Body of pancreas (tissue), 4 donors: ENCODE measurements around the gene SARS1. TPM values are rescaled to one million over a fixed set of nuclear protein-coding genes. Genes with fewer than 3 reads are reported as not detected.

ENCODE experiments used
- ATAC-seq: fragments of 150-250 bp; one replicate; pipeline ENCODE4 v1.9.1; 2016
- DNase-seq, 4 donors: peaks; one replicate each; pipeline ENCODE4 v3.0.0-alpha.2; 2019
- H3K27ac ChIP-seq, 4 donors: fragments of 200-600 bp; sonication (generic); 1 replicate in 3 of 4; 2 replicates in 1 of 4; pipeline versions ENCODE4 v1.5.1 to v1.6.1; 2016 to 2019; ENCODE audit warnings: mild to moderate bottlenecking in 1 of 4, mixed read lengths in 1 of 4, moderate library complexity in 1 of 4
- H3K27me3 ChIP-seq, 2 donors: fragments of 200-600 bp; sonication (generic); one replicate each; pipeline ENCODE4 v1.6.0; 2016; ENCODE audit warnings: mild to moderate bottlenecking in 1 of 2
- H3K36me3 ChIP-seq, 2 donors: fragments of 200-600 bp; sonication (generic); replicated peaks in 1 of 2; 2 replicates each; pipeline ENCODE4 v1.5.1; 2016; ENCODE audit warnings: low read depth in 2 of 2; ENCODE audit not compliant: insufficient read depth in 1 of 2
- H3K4me1 ChIP-seq: fragments of 200-600 bp; sonication (generic); one replicate; pipeline ENCODE4 v1.6.0; 2016
- H3K4me3 ChIP-seq, 2 donors: fragments of 200-600 bp; sonication (generic); 1 replicate in 1 of 2; 2 replicates in 1 of 2; pipeline ENCODE4 v1.5.1; 2016 to 2019
- H3K9me3 ChIP-seq, 3 donors: fragments of 200-600 bp; sonication (generic); 1 replicate in 2 of 3; 2 replicates in 1 of 3; pipeline ENCODE4 v1.5.1; 2016
- CTCF ChIP-seq, 7 experiments: fragments of 450-650 bp in 4 of 7; fragments of 200-600 bp in 3 of 7; sonication (generic) in 3 of 7; IDR thresholded peaks; one replicate each; pipeline ENCODE4 v1.5.1; 2016 to 2019; ENCODE audit warnings: antibody characterized with exemption in 7 of 7
- POLR2A ChIP-seq, 3 donors: fragments of 450-650 bp; IDR thresholded peaks; one replicate each; pipeline ENCODE4 v1.6.1; 2016; ENCODE audit warnings: antibody characterized with exemption in 3 of 3, mild to moderate bottlenecking in 2 of 3
- WGBS, 2 donors: methylation state at CpG; one replicate each; pipeline ENCODE4 v1.1.5; 2017; 5-methylcytosine and 5-hydroxymethylcytosine counted together
- intact Hi-C: fragments of 100-400 bp; cut with DNase I; formaldehyde crosslinking; loops from one replicate; pipeline ENCODE4 v1.15.1; 2023
- total RNA-seq, 2 donors: library from RNA; depleted of rRNA; stranded (reverse); fragments of >200 nt; gene quantifications; one replicate each; pipeline ENCODE4 v1.1.0, GENCODE V29; 2016

The SARS1 gene
- total RNA-seq, 2 donors from 2014 or later, result 65.3 to 123 TPM

GRCh38 chr1:109192433-109192832 lies 21.3 kb upstream of the SARS1 start:
- H3K27ac ChIP-seq, result no peak overlapping the region
- no peaks in the 10 kb centered on the region for H3K36me3 ChIP-seq
- no peak for TF ChIP-seq CTCF (IDR thresholded peaks at IDR 0.05)
- no peak for TF ChIP-seq POLR2A (IDR thresholded peaks at IDR 0.05)
- H3K4me1 ChIP-seq, result peaks cover 25% of the 10 kb centered on the region
- ATAC-seq (no peak), DNase-seq (no peak)
- intact Hi-C loops, result loop anchor here (10.0 kb wide), 1 partner anchor 88 kb away; no protein-coding TSS in a partner anchor
- H3K27me3 ChIP-seq, result no peaks in the 10 kb centered on the region
- no peaks in the 10 kb centered on the region for H3K9me3 ChIP-seq
- H3K4me3 ChIP-seq, result no peak overlapping the region
- WGBS, 2 donors, result 43 to 44% methylated on average over 4 of the region's 4 CpGs

GRCh38 chr1:109193653-109194590 lies 19.8 kb upstream of the SARS1 start:
- no peaks in the 10 kb centered on the region for H3K36me3 ChIP-seq
- H3K4me3 ChIP-seq, result no peak overlapping the region
- H3K4me1 ChIP-seq, result peaks cover 25% of the 10 kb centered on the region
- no peak for TF ChIP-seq POLR2A (IDR thresholded peaks at IDR 0.05)
- TF ChIP-seq CTCF (IDR thresholded peaks at IDR 0.05), result peak; percentile 47 to 82 (median 75)
- no peak overlapping the region for H3K27ac ChIP-seq
- no peaks in the 10 kb centered on the region for H3K27me3 ChIP-seq
- 38 to 40% methylated on average over 14 of the region's 14 CpGs for WGBS, 2 donors
- DNase-seq (peak; percentile 41 to 65 (median 53)), ATAC-seq (peak; percentile 65)
- intact Hi-C loops, result loop anchor here (10.0 kb wide), 1 partner anchor 89 kb away; no protein-coding TSS in a partner anchor
- no peaks in the 10 kb centered on the region for H3K9me3 ChIP-seq

- TF ChIP-seq POLR2A (IDR thresholded peaks at IDR 0.05) (no peak), CTCF (IDR thresholded peaks at IDR 0.05) (no peak)
- Histone ChIP-seq H3K27ac (peak overlapping the region in 3 of 4 donors; percentile 10 to 66 (median 64)), H3K9me3 (no peaks in the 10 kb centered on the region), H3K36me3 (peaks cover 0 to 1% of the 10 kb centered on the region in 2 donors), H3K4me1 (peaks cover 12% of the 10 kb centered on the region), H3K27me3 (no peaks in the 10 kb centered on the region), H3K4me3 (no peak overlapping the region)
- DNase-seq, result peak in 3 of 4 donors; percentile 28 to 69 (median 37)
- ATAC-seq, result peak; percentile 71
- intact Hi-C loops, result loop anchor here (10.0 kb wide), 1 partner anchor 93 kb away; no protein-coding TSS in a partner anchor
- 52 to 53% methylated on average over 10 of the region's 10 CpGs for WGBS, 2 donors
Measured at GRCh38 chr1:109197158-109198042, 16.3 kb upstream of the SARS1 start.

GRCh38 chr1:109198043-109198695 lies 15.5 kb upstream of the SARS1 start:
- no peaks in the 10 kb centered on the region for H3K9me3 ChIP-seq
- TF ChIP-seq POLR2A (IDR thresholded peaks at IDR 0.05), result no peak
- no peak for TF ChIP-seq CTCF (IDR thresholded peaks at IDR 0.05)
- no peak overlapping the region for H3K4me3 ChIP-seq
- no peaks in the 10 kb centered on the region for H3K27me3 ChIP-seq
- peaks cover 0 to 1% of the 10 kb centered on the region in 2 donors for H3K36me3 ChIP-seq
- H3K27ac ChIP-seq, result peak overlapping the region in 2 of 4 donors; percentile 64 to 66
- peaks cover 12% of the 10 kb centered on the region for H3K4me1 ChIP-seq
- WGBS, 2 donors, result 59 to 65% methylated on average over 6 of the region's 6 CpGs
- intact Hi-C loops, result loop anchor here (10.0 kb wide), 1 partner anchor 93 kb away; no protein-coding TSS in a partner anchor
- DNase-seq, result peak in 2 of 4 donors; percentile 46 to 49
- peak; percentile 33 for ATAC-seq
